ENCODE results near the gene KRTAP1-3. TPM values are rescaled to one million over a fixed set of nuclear protein-coding genes. Genes with fewer than 3 reads are reported as not detected.

The KRTAP1-3 gene
- polyA plus RNA-seq, 2 donors: not detected

- Histone ChIP-seq H3K36me3 (ENCODE audit: control insufficient read depth in 2 of 2, insufficient read depth in 2 of 2, low read length in 1 of 2) (no peaks in the 10 kb centered on the region), H3K27me3 (ENCODE audit: control insufficient read depth in 1 of 2, insufficient read depth in 2 of 2, low read length in 2 of 2) (no peaks in the 10 kb centered on the region), H3K9me3 (ENCODE audit: control insufficient read depth in 2 of 2, insufficient read depth in 1 of 2, low read depth in 1 of 2, low read length in 1 of 2) (no peaks in the 10 kb centered on the region), H3K27ac (ENCODE audit: low read depth in 2 of 2, low read length in 1 of 2) (no peak overlapping the region), H3K4me1 (ENCODE audit: control insufficient read depth in 2 of 2, insufficient read depth in 2 of 2, low read length in 1 of 2) (no peaks in the 10 kb centered on the region), H3K4me3 (ENCODE audit: low read depth in 1 of 2, low read length in 2 of 2) (no peak overlapping the region)
- WGBS, 2 donors: 20 to 23% methylated on average over 1 of the region's 1 CpG
These were observed 21.1 kb downstream of the KRTAP1-3 start for GRCh38 chr17:41013606-41014005.

- H3K9me3 ChIP-seq (ENCODE audit: control insufficient read depth in 2 of 2, insufficient read depth in 1 of 2, low read depth in 1 of 2, low read length in 1 of 2): no peaks in the 10 kb centered on the region
- H3K27ac ChIP-seq (ENCODE audit: low read depth in 2 of 2, low read length in 1 of 2): no peak overlapping the region
- H3K27me3 ChIP-seq (ENCODE audit: control insufficient read depth in 1 of 2, insufficient read depth in 2 of 2, low read length in 2 of 2): no peaks in the 10 kb centered on the region
- no peak overlapping the region for H3K4me3 ChIP-seq (ENCODE audit: low read depth in 1 of 2, low read length in 2 of 2)
- no peaks in the 10 kb centered on the region for H3K36me3 ChIP-seq (ENCODE audit: control insufficient read depth in 2 of 2, insufficient read depth in 2 of 2, low read length in 1 of 2)
- H3K4me1 ChIP-seq (ENCODE audit: control insufficient read depth in 2 of 2, insufficient read depth in 2 of 2, low read length in 1 of 2): no peaks in the 10 kb centered on the region
- WGBS, 2 donors: 75 to 83% methylated on average over 3 of the region's 3 CpGs
These were observed 21.5 kb downstream of the KRTAP1-3 start for GRCh38 chr17:41013181-41013580.

GRCh38 chr17:41012326-41013120 is 22.2 kb downstream of the KRTAP1-3 start:
- Histone ChIP-seq H3K27me3 (ENCODE audit: control insufficient read depth in 1 of 2, insufficient read depth in 2 of 2, low read length in 2 of 2) (no peaks in the 10 kb centered on the region), H3K36me3 (ENCODE audit: control insufficient read depth in 2 of 2, insufficient read depth in 2 of 2, low read length in 1 of 2) (no peaks in the 10 kb centered on the region), H3K4me1 (ENCODE audit: control insufficient read depth in 2 of 2, insufficient read depth in 2 of 2, low read length in 1 of 2) (no peaks in the 10 kb centered on the region), H3K4me3 (ENCODE audit: low read depth in 1 of 2, low read length in 2 of 2) (no peak overlapping the region), H3K9me3 (ENCODE audit: control insufficient read depth in 2 of 2, insufficient read depth in 1 of 2, low read depth in 1 of 2, low read length in 1 of 2) (no peaks in the 10 kb centered on the region), H3K27ac (ENCODE audit: low read depth in 2 of 2, low read length in 1 of 2) (no peak overlapping the region)
- WGBS, 2 donors: 75 to 82% methylated on average over 6 of the region's 6 CpGs

DNA sequence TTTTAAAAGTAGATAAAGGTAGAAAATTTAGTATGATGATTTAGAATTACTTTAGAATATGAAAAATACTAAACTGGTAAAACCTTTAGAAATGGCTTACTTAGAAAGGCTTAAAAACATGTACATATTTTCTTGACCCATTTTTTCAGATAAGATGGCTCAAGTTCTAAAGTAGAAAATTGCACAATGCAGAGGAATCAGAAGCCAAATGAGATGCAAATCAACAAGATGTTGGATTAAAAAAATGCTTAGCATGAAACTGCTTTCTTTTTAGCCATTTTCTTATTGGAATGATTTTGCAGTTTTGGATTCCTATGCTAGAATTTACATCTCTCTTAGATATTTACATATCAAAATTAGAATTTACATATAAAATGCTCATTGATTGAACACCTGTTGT is 24.2 kb downstream of the KRTAP1-3 start:
- Histone ChIP-seq H3K4me3 (ENCODE audit: low read depth in 1 of 2, low read length in 2 of 2) (no peak overlapping the region), H3K4me1 (ENCODE audit: control insufficient read depth in 2 of 2, insufficient read depth in 2 of 2, low read length in 1 of 2) (no peaks in the 10 kb centered on the region), H3K27me3 (ENCODE audit: control insufficient read depth in 1 of 2, insufficient read depth in 2 of 2, low read length in 2 of 2) (no peaks in the 10 kb centered on the region), H3K36me3 (ENCODE audit: control insufficient read depth in 2 of 2, insufficient read depth in 2 of 2, low read length in 1 of 2) (no peaks in the 10 kb centered on the region), H3K9me3 (ENCODE audit: control insufficient read depth in 2 of 2, insufficient read depth in 1 of 2, low read depth in 1 of 2, low read length in 1 of 2) (no peaks in the 10 kb centered on the region), H3K27ac (ENCODE audit: low read depth in 2 of 2, low read length in 1 of 2) (no peak overlapping the region)

- WGBS, 2 donors: 84 to 95% methylated on average over 1 of the region's 1 CpG
- H3K4me1 ChIP-seq (ENCODE audit: control insufficient read depth in 2 of 2, insufficient read depth in 2 of 2, low read length in 1 of 2): no peaks in the 10 kb centered on the region
- H3K27ac ChIP-seq (ENCODE audit: low read depth in 2 of 2, low read length in 1 of 2): no peak overlapping the region
- H3K4me3 ChIP-seq (ENCODE audit: low read depth in 1 of 2, low read length in 2 of 2): no peak overlapping the region
- no peaks in the 10 kb centered on the region for H3K27me3 ChIP-seq (ENCODE audit: control insufficient read depth in 1 of 2, insufficient read depth in 2 of 2, low read length in 2 of 2)
- H3K9me3 ChIP-seq (ENCODE audit: control insufficient read depth in 2 of 2, insufficient read depth in 1 of 2, low read depth in 1 of 2, low read length in 1 of 2): no peaks in the 10 kb centered on the region
- no peaks in the 10 kb centered on the region for H3K36me3 ChIP-seq (ENCODE audit: control insufficient read depth in 2 of 2, insufficient read depth in 2 of 2, low read length in 1 of 2)
These were observed 24.7 kb downstream of the KRTAP1-3 start for GRCh38 chr17:41009936-41010335.

- 32 to 35% methylated on average over 4 of the region's 4 CpGs for WGBS, 2 donors
- H3K4me3 ChIP-seq (ENCODE audit: low read depth in 1 of 2, low read length in 2 of 2): no peak overlapping the region
- H3K4me1 ChIP-seq (ENCODE audit: control insufficient read depth in 2 of 2, insufficient read depth in 2 of 2, low read length in 1 of 2): no peaks in the 10 kb centered on the region
- H3K27ac ChIP-seq (ENCODE audit: low read depth in 2 of 2, low read length in 1 of 2): no peak overlapping the region
- H3K36me3 ChIP-seq (ENCODE audit: control insufficient read depth in 2 of 2, insufficient read depth in 2 of 2, low read length in 1 of 2): no peaks in the 10 kb centered on the region
- no peaks in the 10 kb centered on the region for H3K9me3 ChIP-seq (ENCODE audit: control insufficient read depth in 2 of 2, insufficient read depth in 1 of 2, low read depth in 1 of 2, low read length in 1 of 2)
- H3K27me3 ChIP-seq (ENCODE audit: control insufficient read depth in 1 of 2, insufficient read depth in 2 of 2, low read length in 2 of 2): no peaks in the 10 kb centered on the region
These were observed 25.3 kb downstream of the KRTAP1-3 start for GRCh38 chr17:41009301-41009760.

DNA sequence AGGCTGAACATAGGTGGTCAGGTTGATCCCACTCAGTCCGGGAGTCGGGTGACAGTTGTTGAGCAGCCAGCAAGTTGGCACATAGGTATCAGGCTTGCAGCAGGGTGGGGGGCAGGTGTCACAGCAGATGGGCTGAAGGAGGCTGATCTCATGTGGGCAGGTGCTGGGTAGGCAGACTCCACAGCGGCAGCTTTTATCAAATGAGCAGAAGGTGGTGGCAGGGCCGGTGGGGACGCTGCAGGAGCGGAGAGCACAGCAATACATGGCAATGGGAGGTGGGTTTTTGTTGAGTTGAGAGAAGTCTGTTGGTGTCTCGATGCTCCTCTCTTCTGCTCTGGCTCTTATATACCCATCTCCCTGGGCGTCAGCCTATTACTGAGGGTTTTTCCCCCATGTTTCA is 25.9 kb downstream of the KRTAP1-3 start, which contains the start of gene KRTAP3-1:
TSS of gene KRTAP3-1 (minus strand) at position 318 of the 400 bp plus-strand sequence. CDS start at position 264, 54 bp downstream.
- Histone ChIP-seq H3K4me3 (ENCODE audit: low read depth in 1 of 2, low read length in 2 of 2) (no peak within 1 kb of the TSS), H3K9me3 (ENCODE audit: control insufficient read depth in 2 of 2, insufficient read depth in 1 of 2, low read depth in 1 of 2, low read length in 1 of 2) (no peaks in the 10 kb centered on the region), H3K4me1 (ENCODE audit: control insufficient read depth in 2 of 2, insufficient read depth in 2 of 2, low read length in 1 of 2) (no peaks in the 10 kb centered on the region), H3K36me3 (ENCODE audit: control insufficient read depth in 2 of 2, insufficient read depth in 2 of 2, low read length in 1 of 2) (no peaks in the 10 kb centered on the region), H3K27me3 (ENCODE audit: control insufficient read depth in 1 of 2, insufficient read depth in 2 of 2, low read length in 2 of 2) (no peaks in the 10 kb centered on the region), H3K27ac (ENCODE audit: low read depth in 2 of 2, low read length in 1 of 2) (no peak within 1 kb of the TSS)
- WGBS, 2 donors: 72 to 85% methylated on average over 8 of the region's 8 CpGs

DNA sequence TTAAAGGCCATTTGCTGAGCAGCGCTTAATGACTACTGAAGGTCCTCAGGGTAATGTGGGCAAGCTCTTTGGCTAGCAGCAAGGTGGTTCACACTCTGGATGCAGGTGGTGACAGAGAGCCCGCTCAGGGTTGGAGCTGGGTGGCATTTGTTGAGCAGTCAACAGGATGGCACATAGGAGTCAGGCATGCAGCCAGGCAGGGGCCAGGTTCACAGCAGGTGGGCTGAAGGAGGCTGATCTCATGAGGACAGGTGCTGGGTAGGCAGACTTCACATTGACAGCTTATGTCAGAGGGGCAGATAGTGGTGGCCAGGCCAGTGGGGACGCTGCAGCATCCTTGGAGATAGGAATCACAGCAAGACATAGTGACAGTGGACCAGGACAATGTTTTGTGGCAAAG is 30.3 kb downstream of the KRTAP1-3 start:
- no peak overlapping the region for H3K27ac ChIP-seq (ENCODE audit: low read depth in 2 of 2, low read length in 1 of 2)
- 82 to 94% methylated on average over 3 of the region's 3 CpGs for WGBS, 2 donors
- no peaks in the 10 kb centered on the region for H3K9me3 ChIP-seq (ENCODE audit: control insufficient read depth in 2 of 2, insufficient read depth in 1 of 2, low read depth in 1 of 2, low read length in 1 of 2)
- H3K27me3 ChIP-seq (ENCODE audit: control insufficient read depth in 1 of 2, insufficient read depth in 2 of 2, low read length in 2 of 2): no peaks in the 10 kb centered on the region
- H3K36me3 ChIP-seq (ENCODE audit: control insufficient read depth in 2 of 2, insufficient read depth in 2 of 2, low read length in 1 of 2): no peaks in the 10 kb centered on the region
- H3K4me3 ChIP-seq (ENCODE audit: low read depth in 1 of 2, low read length in 2 of 2): no peak overlapping the region
- peaks cover 0 to 2% of the 10 kb centered on the region in 2 donors for H3K4me1 ChIP-seq (ENCODE audit: control insufficient read depth in 2 of 2, insufficient read depth in 2 of 2, low read length in 1 of 2)

DNA sequence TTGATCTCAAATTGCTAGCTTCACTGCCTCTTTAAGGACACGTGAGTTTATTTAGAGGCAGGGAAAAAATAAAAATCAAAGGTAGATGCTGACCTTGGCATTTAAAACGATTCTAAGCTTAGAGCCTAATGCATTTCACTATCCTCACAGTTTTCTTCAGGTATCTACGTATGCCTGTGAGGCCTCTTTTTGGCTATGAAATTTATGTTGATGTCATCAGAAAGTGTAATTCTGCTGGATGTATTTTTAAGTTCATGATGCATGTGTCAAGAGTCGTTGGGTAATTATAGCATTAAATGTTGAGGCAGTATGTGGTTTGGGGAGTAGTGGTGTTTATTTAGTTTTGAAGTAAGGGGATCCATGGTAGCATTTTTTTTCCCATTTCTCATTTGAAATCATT is 30.7 kb downstream of the KRTAP1-3 start:
- no peaks in the 10 kb centered on the region for H3K9me3 ChIP-seq (ENCODE audit: control insufficient read depth in 2 of 2, insufficient read depth in 1 of 2, low read depth in 1 of 2, low read length in 1 of 2)
- H3K27me3 ChIP-seq (ENCODE audit: control insufficient read depth in 1 of 2, insufficient read depth in 2 of 2, low read length in 2 of 2): no peaks in the 10 kb centered on the region
- H3K4me3 ChIP-seq (ENCODE audit: low read depth in 1 of 2, low read length in 2 of 2): no peak overlapping the region
- H3K27ac ChIP-seq (ENCODE audit: low read depth in 2 of 2, low read length in 1 of 2): no peak overlapping the region
- no peaks in the 10 kb centered on the region for H3K36me3 ChIP-seq (ENCODE audit: control insufficient read depth in 2 of 2, insufficient read depth in 2 of 2, low read length in 1 of 2)
- 48 to 64% methylated on average over 4 of the region's 4 CpGs for WGBS, 2 donors
- peaks cover 0 to 2% of the 10 kb centered on the region in 2 donors for H3K4me1 ChIP-seq (ENCODE audit: control insufficient read depth in 2 of 2, insufficient read depth in 2 of 2, low read length in 1 of 2)

DNA sequence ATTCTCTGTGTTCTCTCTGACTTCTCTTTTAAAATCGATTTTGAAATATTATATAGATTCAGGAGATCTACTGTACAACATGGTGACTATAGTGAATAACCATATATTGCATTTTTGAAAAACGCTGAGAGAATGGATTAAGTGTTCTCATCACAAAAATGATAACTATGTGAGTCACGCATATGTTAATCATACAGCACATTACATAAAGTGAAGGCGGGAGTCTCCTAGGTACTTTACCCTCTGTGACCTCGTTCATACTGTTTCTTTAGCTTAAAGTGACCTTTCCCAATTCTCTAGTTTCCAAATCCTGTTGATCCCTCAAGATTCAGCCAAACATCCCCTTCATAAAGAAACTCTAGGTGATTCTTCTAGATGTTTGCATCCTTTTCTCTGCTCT is 31.9 kb downstream of the KRTAP1-3 start:
- no peaks in the 10 kb centered on the region for H3K27me3 ChIP-seq (ENCODE audit: control insufficient read depth in 1 of 2, insufficient read depth in 2 of 2, low read length in 2 of 2)
- 33 to 37% methylated on average over 5 of the region's 5 CpGs for WGBS, 2 donors
- H3K27ac ChIP-seq (ENCODE audit: low read depth in 2 of 2, low read length in 1 of 2): no peak overlapping the region
- H3K4me3 ChIP-seq (ENCODE audit: low read depth in 1 of 2, low read length in 2 of 2): no peak overlapping the region
- no peaks in the 10 kb centered on the region for H3K36me3 ChIP-seq (ENCODE audit: control insufficient read depth in 2 of 2, insufficient read depth in 2 of 2, low read length in 1 of 2)
- H3K4me1 ChIP-seq (ENCODE audit: control insufficient read depth in 2 of 2, insufficient read depth in 2 of 2, low read length in 1 of 2): peaks cover 0 to 2% of the 10 kb centered on the region in 2 donors
- H3K9me3 ChIP-seq (ENCODE audit: control insufficient read depth in 2 of 2, insufficient read depth in 1 of 2, low read depth in 1 of 2, low read length in 1 of 2): no peaks in the 10 kb centered on the region

Measured in esophagus (tissue), 2 donors.